HEK293 (cell line): ENCODE measurements around the gene RNF41.
A peak's percentile ranks its signal among the peaks of the same experiment; 100 is the strongest.

ENCODE experiments used
- AEBP2 ChIP-seq: fragments of 450-650 bp; formaldehyde crosslinking; IDR thresholded peaks from 2 replicates; pipeline ENCODE4 v1.5.1; 2016; ENCODE audit warnings: missing biosample characterization, missing genetic modification characterization, borderline replicate concordance
- EGR2 ChIP-seq: fragments of 450-650 bp; formaldehyde crosslinking; IDR thresholded peaks from 2 replicates; pipeline ENCODE4 v1.5.1; 2016; ENCODE audit warnings: low read depth, missing biosample characterization, missing genetic modification characterization
- ELK4 ChIP-seq: IDR thresholded peaks from 2 replicates; pipeline ENCODE4 v1.6.1; 2011; ENCODE audit warnings: mild to moderate bottlenecking, low read depth, low read length, borderline replicate concordance
- FEZF1 ChIP-seq: fragments of 450-650 bp; formaldehyde crosslinking; IDR thresholded peaks from 2 replicates; pipeline ENCODE4 v1.5.1; 2016; ENCODE audit warnings: missing biosample characterization, missing genetic modification characterization
- OSR2 ChIP-seq: fragments of 450-650 bp; formaldehyde crosslinking; IDR thresholded peaks from 2 replicates; pipeline ENCODE4 v1.5.1; 2016; ENCODE audit warnings: missing biosample characterization, missing genetic modification characterization
- PATZ1 ChIP-seq: fragments of 450-650 bp; formaldehyde crosslinking; IDR thresholded peaks from 2 replicates; pipeline ENCODE4 v1.5.1; 2016; ENCODE audit warnings: missing biosample characterization, missing genetic modification characterization
- SETDB1 ChIP-seq: IDR thresholded peaks from one replicate; pipeline ENCODE4 v1.6.1; 2017; ENCODE audit warnings: mild to moderate bottlenecking, low read length, moderate library complexity, mixed read lengths; ENCODE audit not compliant: insufficient read length
- ZBTB10 ChIP-seq: fragments of 450-650 bp; formaldehyde crosslinking; IDR thresholded peaks from 2 replicates; pipeline ENCODE4 v1.5.1; 2016; ENCODE audit warnings: missing biosample characterization, missing genetic modification characterization
- ZBTB11 ChIP-seq: fragments of 450-650 bp; formaldehyde crosslinking; conservative IDR thresholded peaks from 2 replicates; pipeline ENCODE4 v1.5.1; 2016; ENCODE audit warnings: low read depth, missing biosample characterization, missing genetic modification characterization
- ZBTB44 ChIP-seq: fragments of 450-650 bp; IDR thresholded peaks from 2 replicates; pipeline ENCODE4 v1.5.1; 2018; ENCODE audit warnings: missing biosample characterization, mild to moderate bottlenecking, missing genetic modification characterization
- ZBTB8A ChIP-seq: fragments of 450-650 bp; formaldehyde crosslinking; IDR thresholded peaks from 2 replicates; pipeline ENCODE4 v1.5.1; 2016; ENCODE audit warnings: missing biosample characterization, missing genetic modification characterization
- ZEB2 ChIP-seq: fragments of 450-650 bp; formaldehyde crosslinking; IDR thresholded peaks from 2 replicates; pipeline ENCODE4 v1.5.1; 2016; ENCODE audit warnings: missing biosample characterization, missing genetic modification characterization
- ZFHX2 ChIP-seq: fragments of 450-650 bp; formaldehyde crosslinking; conservative IDR thresholded peaks from 2 replicates; pipeline ENCODE4 v1.5.1; 2016; ENCODE audit warnings: missing biosample characterization, missing genetic modification characterization
- ZFP69B ChIP-seq: fragments of 450-650 bp; formaldehyde crosslinking; IDR thresholded peaks from 2 replicates; pipeline ENCODE4 v1.5.1; 2016; ENCODE audit warnings: missing biosample characterization, missing genetic modification characterization
- ZNF202 ChIP-seq: fragments of 450-650 bp; formaldehyde crosslinking; IDR thresholded peaks from 2 replicates; pipeline ENCODE4 v1.5.1; 2016; ENCODE audit warnings: missing biosample characterization, missing genetic modification characterization, borderline replicate concordance
- ZNF223 ChIP-seq: fragments of 450-650 bp; formaldehyde crosslinking; IDR thresholded peaks from 2 replicates; pipeline ENCODE4 v1.5.1; 2016; ENCODE audit warnings: missing biosample characterization, missing genetic modification characterization
- ZNF324 ChIP-seq: fragments of 450-650 bp; formaldehyde crosslinking; IDR thresholded peaks from 2 replicates; pipeline ENCODE4 v1.5.1; 2016; ENCODE audit warnings: missing biosample characterization, missing genetic modification characterization
- ZNF394 ChIP-seq: fragments of 450-650 bp; formaldehyde crosslinking; IDR thresholded peaks from 2 replicates; pipeline ENCODE4 v1.5.1; 2016; ENCODE audit warnings: missing biosample characterization, missing genetic modification characterization, mild to moderate bottlenecking, moderate library complexity, borderline replicate concordance
- ZNF488 ChIP-seq: fragments of 450-650 bp; formaldehyde crosslinking; IDR thresholded peaks from 2 replicates; pipeline ENCODE4 v1.5.1; 2016; ENCODE audit warnings: missing biosample characterization, missing genetic modification characterization
- ZNF544 ChIP-seq: fragments of 450-650 bp; formaldehyde crosslinking; IDR thresholded peaks from 2 replicates; pipeline ENCODE4 v1.5.0; 2017; ENCODE audit warnings: missing biosample characterization, missing genetic modification characterization
- ZNF580 ChIP-seq: fragments of 450-650 bp; formaldehyde crosslinking; IDR thresholded peaks from 2 replicates; pipeline ENCODE4 v1.5.1; 2016; ENCODE audit warnings: missing biosample characterization, missing genetic modification characterization
- ZNF692 ChIP-seq: fragments of 450-650 bp; formaldehyde crosslinking; IDR thresholded peaks from 2 replicates; pipeline ENCODE4 v1.5.1; 2016; ENCODE audit warnings: missing biosample characterization, missing genetic modification characterization
- ZNF701 ChIP-seq: fragments of 450-650 bp; formaldehyde crosslinking; IDR thresholded peaks from 2 replicates; pipeline ENCODE4 v1.5.1; 2016; ENCODE audit warnings: missing biosample characterization, missing genetic modification characterization
- ZNF830 ChIP-seq: fragments of 450-650 bp; IDR thresholded peaks from 2 replicates; pipeline ENCODE4 v1.5.0; 2018; ENCODE audit warnings: missing biosample characterization, missing genetic modification characterization, low read depth, mild to moderate bottlenecking, moderate library complexity

RNF41 gene

GRCh38 chr12:56221232-56221756 is 428 bp downstream of the RNF41 start (continued):
- no peak for TF ChIP-seq ZNF223 (tag by site-specific recombination)
- TF ChIP-seq ZEB2 (tag by site-specific recombination) = peak; percentile 48; the same call in 1 of the 2 replicates
- TF ChIP-seq PATZ1 (tag by site-specific recombination) = peak; percentile 99
- no peak for TF ChIP-seq ZNF544
- peak; percentile 72 for TF ChIP-seq ZFHX2
- TF ChIP-seq ELK4 = no peak
- TF ChIP-seq ZNF701 (tag by site-specific recombination) = no peak
- peak; percentile 97 for TF ChIP-seq ZNF692
- TF ChIP-seq ZBTB10 (tag by site-specific recombination) = peak; percentile 96
- no peak for TF ChIP-seq ZBTB8A (tag by site-specific recombination)
- TF ChIP-seq ZNF830 = no peak
- no peak for TF ChIP-seq ZBTB44 (tag by site-specific recombination)
- TF ChIP-seq EGR2 (tag by site-specific recombination) = peak; percentile 53
- no peak for TF ChIP-seq ZNF488 (tag by site-specific recombination)
- peak; percentile 82; the same call in 1 of the 2 replicates for TF ChIP-seq ZFP69B (tag by site-specific recombination)
- no peak for TF ChIP-seq AEBP2 (tag by site-specific recombination)
- TF ChIP-seq ZNF202 (tag by site-specific recombination) = no peak
- TF ChIP-seq SETDB1 = no peak
- peak; percentile 77; the same call in 1 of the 2 replicates for TF ChIP-seq ZNF324 (tag by site-specific recombination)
- TF ChIP-seq FEZF1 (tag by site-specific recombination) = no peak
- TF ChIP-seq ZNF394 (tag by site-specific recombination) = peak; percentile 40; the same call in 1 of the 2 replicates
- TF ChIP-seq ZNF580 = no peak
- no peak for TF ChIP-seq OSR2 (tag by site-specific recombination)
- no peak for TF ChIP-seq ZBTB11
